Suppressor macrophage (primary cell): ENCODE data around the gene MPZL1.
A peak's percentile ranks its signal among the peaks of the same experiment; 100 is the strongest.

Source experiments
- DNase-seq, 4 experiments: peaks; one replicate each; pipeline ENCODE4 v3.0.0-alpha.2; 2020 to 2022

MPZL1 gene

DNA sequence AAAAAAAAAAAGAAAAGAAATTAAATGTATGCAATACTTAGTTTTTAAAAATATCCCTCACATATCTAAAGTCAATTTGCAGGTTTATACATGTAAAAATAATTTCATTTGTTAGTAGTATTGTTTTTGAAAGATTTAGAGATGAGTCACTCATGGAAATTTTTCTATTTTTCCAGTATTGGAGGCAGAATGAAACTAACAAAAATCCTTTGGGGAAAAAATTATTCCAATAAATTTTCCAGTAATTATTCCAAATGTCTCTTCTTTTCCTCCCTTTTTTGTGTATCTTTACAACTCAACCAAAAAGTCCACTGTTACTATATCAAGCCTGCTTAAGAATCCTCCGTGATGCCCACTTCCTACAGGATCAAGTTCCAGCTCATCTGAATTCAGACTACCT is 29.9 kb downstream of the MPZL1 start:
- no peak for DNase-seq

DNA sequence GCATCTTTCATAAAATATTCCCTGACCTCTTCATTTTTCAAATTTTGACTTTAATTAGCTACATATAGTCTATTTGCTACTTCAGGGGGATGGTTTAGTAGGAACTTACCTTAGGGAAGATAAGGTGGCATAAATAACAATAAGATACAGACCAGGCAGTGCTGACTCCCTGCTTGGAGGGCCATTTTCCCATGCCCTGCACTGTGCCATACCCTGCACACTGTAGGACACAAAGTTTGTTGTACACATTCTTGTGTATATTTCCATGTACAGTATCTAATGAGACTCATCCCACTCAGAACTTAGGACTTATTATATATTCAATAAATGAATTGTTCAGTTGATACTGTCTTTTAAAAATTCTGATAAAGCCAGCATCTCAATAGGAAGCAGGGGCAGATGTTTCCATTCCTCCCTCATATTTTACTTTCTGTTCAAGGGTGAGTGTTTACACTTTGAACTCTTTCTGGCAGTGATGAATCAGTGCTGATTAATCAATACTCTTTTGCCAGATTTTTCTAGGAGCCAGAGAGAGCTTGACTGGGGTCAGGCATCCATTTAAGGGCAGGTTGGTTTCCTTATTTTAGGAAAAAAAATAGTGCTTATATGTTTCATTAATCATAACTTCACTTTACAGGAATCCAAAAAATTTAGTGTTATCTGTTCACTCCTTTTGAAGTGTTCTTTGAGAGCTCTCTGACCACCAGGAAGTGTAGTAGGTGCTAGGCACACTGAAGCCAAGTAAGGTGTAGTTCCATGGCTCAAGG is 30.6 kb downstream of the MPZL1 start:
- no peak for DNase-seq

DNA sequence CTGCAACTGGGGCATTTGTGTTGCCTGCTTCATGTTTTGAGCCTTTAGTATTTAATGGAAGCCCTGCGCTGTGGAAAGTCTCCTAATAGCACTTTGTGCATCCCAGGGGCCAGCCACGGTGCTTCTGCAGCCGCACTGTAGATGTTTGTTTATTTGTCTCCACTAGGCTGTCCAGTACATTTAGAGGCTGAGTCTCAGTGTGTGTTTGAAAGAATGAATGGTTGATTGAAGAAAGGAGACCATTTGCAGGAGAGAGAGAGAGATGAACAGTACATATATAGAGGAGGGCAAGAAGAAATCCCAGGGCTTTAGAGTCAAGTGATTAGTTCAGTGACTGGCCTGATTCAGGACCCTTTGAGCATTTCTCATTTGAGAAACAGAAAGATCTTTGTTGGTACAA is 33.9 kb downstream of the MPZL1 start:
- no peak for DNase-seq

DNA sequence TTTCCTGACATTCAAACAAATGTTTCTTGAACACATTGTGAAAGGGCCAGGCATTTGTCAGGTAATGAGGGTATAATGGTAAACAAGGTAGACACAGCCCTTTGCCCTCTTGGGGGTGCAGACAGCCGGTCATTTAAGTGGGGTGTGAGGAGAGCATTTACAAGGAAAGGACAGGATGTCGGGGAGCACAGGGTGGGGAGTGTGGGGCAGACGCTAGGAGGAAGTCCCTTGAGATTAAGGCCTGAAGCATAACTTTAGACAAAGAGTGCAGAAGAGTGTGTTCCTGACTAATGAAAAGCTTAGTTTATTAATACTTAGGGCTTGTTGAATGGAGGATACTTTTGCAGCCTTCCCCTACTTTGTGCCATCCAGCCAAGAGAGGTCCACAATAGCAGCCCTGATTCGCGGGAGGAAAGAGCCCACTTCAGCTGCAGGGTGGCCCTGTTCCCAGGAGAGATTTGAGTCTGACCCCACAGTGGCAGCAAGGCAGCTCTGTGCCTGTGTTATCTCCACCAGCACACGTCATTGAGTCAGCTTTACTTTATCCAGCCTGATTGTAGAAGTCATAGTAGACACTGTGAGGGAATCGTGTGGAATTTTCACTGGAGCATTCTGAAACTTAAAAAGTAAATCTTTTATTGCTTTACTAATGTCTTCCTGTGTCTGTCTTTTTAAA is 35.1 kb downstream of the MPZL1 start:
- no peak for DNase-seq

DNA sequence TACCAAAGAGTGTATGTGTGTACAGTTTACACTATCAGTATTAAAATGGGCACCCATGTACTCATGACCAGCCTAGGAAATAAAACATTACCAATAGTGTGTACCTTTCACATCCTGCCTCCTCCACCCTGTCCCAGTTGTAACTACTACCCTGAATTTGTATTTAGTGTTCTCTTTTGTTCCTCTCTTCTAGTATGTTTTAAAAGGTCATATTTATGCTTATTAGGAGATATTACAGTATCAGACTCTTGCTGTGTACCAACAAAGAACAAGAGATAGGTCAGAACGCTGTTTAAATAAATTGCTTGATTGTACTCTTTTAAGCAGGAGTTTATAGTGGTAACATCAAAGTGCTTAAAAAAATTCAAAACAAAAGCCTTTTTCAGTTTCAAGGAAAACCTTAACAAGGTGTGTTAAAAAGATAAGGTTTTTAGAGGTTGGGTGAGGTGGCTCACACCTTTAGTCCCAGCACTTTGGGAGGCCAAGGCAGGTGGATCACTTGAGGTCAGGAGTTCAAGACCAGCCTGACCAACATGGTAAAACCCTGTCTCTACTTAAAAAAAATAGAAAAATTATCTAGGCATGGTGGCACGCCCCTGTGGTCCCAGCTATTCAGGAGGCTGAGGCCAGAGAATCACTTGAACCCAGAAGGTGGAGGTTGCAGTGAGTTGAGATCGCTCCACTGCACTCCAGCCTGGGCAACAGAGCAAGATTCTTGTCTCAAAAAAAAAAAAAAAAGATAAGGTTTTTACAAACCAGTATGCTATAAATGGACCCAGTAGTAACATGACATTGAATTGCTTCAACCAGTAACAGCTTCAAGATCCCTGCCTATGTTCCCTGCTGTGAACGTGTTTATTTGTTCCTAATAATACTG is 35.9 kb downstream of the MPZL1 start:
- no peak for DNase-seq

DNA sequence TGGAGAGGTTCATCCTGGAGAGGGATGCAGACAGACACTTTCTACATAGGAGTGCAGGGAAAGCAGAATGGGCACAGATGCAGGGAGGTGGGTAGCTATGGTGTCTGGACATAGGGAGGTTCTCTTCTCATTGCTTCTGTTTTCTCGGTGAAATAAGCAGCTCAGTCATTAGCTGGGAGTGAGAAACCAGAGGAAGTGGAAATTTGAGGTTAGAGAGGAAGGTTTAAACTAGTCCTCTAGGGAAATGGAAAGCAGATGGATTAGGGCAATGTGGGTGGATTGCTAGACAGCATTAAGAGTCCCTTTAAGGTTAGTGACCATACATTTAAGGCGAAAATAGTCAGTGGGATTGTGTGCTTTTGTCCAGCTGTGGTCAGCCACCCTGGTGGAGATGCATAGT is 39.6 kb downstream of the MPZL1 start:
- DNase-seq: peak; percentile 37 to 71 (median 60)

DNA sequence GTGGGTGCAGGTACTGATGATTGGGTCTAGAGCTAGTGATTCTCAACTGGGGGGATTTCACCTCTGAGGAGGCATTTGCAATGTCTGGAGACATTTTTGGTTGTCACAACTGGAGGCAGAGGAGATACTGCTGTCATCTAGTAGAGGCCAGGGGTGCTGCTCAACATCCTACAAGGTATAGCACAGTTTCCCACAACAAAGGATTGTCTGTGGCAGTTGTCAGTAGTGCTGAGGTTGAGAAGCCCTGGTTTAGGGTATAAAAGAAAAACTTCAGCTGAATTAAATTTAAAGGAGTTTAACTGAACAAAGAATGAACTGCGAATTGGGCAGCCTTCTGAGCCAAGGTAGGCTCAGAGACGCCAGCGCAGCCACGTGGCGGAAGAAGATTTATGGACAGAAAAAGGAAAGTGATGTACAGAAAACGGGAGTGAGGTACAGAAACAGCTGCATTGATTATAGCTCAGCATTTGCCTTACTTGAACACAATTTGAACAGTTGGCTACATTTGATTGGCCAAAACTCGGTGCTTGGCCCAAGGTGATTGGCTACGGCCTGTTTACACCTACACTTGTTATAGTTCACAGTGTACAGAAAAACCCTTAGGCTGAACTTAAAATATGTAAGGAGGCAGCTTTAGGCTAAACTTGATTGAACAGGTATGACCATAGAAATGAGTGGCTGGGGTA is 40.4 kb downstream of the MPZL1 start:
- DNase-seq: no peak

DNA sequence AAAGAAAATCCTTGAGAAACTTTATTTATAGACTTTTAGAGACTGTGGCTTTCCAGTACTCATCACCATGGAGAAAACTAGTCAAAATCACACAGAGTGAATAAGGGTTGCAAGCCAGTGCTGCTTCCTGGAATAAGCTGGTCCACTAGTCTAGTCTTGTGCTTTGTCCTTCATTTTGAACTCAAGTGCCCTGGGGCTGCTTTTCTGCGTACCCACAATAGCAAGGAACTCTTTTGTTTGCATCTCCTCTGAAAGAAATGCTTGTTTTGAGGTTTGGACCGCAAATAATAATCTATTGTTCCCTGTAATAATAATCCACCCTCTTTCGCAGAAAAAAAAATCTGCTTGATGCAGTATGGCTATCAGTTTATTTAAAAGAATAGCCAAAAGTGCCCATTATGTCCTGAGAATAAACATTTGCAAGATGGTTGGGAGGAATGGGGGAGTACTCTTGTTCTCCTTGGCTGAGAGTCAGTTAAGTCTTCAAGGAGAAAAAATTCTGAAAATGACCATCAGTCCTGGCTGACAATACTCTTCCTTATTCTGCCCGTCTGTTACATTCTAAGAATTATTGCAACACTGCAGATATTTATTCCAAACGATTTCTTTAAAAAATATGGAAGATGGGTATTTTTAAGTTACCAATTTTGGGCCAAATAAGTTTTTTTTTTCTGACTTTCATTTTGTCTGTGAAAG is 41.9 kb downstream of the MPZL1 start:
- DNase-seq: peak in 1 of 4 experiments; percentile 15

DNA sequence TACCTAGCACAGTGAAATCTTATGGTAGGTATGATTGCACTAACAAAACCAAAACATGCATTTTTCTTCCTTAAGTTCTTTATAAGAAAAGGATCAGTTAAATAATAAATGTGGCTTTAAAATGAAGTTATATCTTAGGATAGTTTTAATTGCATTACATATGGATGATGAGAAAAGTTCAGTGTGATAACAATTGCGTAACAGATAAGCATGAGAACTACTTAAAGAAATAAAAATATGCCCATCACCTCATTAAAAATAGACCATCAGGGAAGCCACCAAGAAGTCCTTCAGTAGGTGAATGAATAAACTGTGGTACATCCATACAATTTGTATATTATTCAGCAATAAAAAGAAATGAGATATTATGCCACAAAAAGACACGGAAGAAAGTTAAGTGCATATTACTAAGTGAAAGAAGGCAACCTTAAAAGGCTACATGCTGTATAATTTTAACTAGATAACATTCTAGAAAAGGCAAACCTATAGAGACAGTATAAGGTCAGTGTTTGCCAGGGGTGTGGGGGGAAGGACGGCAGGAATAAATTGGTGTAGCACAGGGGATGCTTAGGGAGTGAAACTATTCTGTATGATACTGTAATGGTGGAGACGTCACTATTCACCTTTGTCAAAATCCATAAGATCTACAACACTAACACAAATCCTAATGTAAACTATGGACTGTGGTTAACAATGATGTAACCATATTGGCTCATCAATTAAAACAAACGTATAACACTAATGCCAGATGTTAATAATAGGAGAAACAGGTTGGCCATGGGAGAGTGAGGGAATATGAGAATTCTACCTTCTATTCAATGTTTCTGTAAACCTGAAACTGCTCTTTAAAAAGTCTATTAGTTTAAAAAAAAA is 42.9 kb downstream of the MPZL1 start:
- DNase-seq: no peak

DNA sequence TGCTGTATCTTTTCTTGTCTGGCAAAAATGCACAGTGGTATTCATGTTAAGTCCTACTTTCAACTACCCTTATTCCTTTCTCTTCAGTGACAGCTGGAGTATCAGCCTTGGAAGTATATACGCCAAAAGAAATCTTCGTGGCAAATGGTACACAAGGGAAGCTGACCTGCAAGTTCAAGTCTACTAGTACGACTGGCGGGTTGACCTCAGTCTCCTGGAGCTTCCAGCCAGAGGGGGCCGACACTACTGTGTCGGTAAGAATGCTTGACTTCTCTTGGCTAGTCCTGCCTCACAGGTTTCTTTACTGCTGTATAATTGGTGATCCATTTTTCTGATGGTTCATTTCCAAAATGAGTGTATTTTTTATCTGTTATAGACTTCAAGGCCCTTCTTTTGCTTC is 43.7 kb downstream of the MPZL1 start:
- no peak for DNase-seq

DNA sequence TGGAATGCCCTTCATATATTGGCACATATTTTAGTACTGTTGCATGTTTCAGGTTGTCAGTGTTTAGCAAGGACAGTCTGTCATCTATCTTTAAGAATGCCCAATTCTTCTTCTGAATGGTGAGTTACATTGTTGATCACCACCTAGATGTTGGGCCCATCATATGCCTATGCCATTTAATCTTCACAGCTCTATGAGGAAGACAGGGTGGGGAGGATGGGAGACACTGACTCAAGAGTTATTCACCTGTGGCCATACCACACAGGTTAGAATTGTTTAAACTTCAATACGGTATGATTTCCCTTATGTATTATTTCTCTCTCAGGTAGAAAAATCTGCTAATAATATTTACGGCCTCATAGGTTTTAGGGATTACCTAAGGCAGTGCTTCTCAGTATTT is 44.8 kb downstream of the MPZL1 start:
- DNase-seq: no peak

DNA sequence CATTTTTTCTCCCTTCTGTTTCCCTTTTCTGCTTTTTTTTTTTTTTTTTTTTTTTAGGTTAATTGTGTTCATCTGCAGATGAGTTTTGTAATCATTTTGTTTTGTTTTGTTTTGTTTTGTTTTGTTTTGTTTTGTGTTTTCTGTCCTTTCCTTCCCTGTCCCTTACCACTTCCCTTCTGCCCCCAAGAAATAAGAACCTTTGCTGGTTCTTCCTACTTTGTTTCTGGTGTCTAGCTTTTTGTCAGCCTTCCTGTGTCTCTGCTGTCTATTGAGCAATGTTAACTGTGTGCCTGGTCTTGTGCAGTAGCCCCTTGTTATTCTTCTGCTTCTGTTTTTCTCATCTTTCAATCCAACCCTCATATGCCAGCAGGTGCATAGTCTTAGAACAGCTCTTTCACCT is 46.0 kb downstream of the MPZL1 start:
- peak in 3 of 4 experiments; percentile 30 to 54 (median 54) for DNase-seq

DNA sequence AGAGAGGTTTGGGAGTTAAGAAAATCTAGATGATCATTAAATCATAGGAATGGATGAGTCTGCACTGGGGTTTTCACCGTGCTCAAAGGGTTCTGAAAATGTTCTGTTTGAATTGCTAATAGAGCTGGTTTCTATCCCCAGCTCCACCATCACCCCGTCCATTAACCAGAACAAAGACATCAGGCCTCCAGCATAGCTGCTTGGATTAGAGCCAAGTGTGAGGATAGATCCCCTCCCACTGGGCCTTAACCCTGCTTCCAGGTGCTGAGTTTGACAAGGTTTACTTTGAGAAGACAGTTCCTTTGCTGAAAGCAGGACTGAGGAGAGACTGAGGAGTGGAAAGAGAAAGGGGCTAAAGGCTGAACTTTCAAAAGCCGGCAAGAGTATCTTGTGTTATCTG is 48.3 kb downstream of the MPZL1 start:
- no peak for DNase-seq

DNA sequence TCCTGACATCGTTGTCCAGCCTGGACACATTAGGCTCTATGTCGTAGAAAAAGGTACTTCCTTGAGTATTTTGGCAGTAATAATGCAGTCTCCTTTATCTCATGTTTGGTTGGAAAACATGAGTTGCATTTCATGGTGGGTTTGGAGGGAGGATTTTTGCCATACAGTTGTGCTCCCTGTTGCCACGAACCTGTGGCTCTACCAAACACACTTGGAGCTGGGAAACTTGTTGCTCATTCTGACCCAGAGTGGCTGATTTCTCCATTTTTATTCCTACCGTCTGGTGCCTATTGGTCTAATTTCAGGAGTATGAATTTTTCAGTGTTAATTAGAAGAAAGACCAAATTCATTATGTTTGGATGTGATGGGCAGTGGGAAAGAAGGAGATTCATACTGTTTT is 50.7 kb downstream of the MPZL1 start:
- DNase-seq: no peak

DNA sequence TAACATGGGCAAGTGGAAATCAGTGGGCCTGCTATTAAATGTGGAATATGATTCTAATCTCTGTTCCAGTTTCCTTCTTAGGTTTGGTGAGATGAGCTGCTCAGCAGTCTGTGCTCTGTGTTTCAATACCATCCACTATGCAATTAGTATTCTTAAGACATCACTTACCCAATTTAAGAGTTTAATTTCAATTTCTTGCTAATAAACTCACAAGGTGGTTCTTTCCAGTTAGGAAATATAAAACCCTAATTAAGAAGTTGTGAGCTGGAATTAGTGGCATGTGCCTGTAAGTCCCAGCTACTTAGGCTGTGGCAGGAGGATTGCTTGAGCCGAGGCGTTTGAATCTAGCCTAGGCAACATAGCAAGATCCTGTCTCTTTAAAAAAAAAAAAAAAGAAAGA is 51.7 kb downstream of the MPZL1 start:
- DNase-seq: no peak

DNA sequence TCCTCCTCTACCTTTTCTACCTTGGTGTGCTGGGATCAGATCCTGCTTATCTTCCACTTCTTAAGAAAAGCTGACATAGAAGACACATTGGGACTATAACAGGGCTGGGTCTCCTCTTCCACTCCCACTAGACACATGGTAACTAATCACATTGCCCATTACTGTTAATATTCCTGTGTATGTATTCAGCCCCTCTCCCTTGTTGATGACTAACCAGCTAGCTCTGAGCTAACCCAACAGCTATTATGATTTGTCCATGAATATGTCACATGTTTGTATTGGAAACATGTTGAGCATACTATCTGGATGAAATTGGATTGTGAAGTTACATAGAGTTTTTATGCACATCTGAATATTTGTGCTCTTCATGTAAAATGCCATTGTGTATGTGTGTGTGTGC is 52.9 kb downstream of the MPZL1 start:
- DNase-seq: no peak

DNA sequence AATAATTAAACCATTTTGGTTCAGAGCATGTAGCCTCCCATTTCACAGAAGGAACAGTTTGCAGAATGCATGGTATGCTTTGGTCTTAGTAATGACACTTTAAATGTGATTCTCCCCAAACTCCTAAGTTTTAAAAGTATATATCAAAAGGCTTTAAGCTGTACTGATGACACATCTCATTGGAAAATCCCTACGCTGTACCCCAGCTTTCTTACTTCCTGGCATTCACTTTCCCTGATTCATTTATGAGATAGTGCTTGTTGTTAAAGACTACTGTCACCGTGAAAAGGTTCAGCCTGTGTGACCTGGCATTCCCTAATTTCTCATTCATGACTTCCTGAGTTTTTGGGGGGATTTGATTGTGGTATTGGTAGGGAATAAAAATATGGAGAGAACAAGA is 53.4 kb downstream of the MPZL1 start:
- no peak for DNase-seq

DNA sequence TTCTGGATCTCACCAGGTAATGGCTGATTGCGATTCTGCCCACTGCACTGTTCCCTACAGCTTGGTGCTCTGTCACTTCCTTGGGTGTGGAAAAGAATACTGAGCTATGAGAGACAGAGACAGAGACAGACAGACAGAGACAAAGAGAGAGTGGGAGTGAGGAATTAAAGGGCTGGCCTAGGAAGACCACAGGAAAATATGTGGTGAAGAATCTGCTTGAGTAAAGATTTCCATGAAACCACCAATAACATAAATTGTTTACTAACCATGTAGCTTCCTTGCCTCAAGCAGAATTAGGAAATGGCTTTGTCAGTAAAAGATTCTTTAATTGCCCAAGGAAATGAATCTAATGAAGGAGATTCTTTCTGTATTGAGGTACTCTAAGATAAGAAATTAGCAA is 54.4 kb downstream of the MPZL1 start:
- DNase-seq: no peak

DNA sequence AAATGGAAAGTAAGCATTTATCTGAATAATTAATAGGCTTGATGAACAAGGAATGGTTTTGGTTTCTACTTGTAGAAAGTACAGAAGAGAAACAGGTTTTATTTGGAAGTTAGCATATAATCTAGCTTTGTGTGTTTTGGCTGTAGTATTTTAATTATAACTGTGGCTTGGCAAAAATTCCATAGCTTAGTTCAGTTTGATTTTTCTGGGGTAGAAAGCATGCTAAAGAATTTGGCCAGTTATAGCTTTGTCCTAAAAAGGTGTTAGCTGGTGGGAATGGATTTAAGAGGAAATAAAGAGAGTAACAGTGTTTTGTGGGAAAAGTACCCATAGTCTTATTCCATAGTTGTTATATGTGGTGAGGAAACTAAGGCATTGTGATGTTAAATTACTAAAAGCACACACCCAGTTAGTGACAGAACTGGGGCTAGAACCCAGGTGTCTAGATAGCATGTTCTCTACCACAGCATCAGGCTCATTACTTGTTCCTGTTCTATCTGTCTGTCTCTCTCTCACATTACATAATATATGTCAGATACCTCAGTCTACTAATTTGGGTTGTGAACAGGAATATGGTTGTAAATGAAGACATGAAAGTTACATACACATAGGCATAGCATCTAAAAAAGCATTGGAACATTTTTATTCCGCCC is 55.0 kb downstream of the MPZL1 start:
- DNase-seq: no peak

DNA sequence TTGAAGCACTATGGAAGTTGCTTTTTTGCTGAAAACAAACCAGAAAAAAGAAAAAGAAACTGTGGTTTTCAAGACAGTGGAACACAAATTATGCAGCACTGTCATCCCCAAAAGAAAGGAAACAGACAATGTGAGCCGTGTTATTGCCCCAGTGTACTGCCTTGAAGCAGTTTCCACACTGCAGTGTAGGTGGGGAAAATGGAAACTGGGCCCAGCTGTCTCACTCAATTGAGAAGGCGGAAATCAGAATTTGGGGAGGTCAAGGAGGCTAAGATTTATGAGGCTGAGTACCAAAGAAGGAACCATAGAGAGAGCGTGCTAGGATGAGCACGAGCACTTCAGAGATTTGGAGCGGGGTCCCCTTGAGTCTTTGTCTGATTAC is 55.5 kb downstream of the MPZL1 start:
- DNase-seq: no peak

DNA sequence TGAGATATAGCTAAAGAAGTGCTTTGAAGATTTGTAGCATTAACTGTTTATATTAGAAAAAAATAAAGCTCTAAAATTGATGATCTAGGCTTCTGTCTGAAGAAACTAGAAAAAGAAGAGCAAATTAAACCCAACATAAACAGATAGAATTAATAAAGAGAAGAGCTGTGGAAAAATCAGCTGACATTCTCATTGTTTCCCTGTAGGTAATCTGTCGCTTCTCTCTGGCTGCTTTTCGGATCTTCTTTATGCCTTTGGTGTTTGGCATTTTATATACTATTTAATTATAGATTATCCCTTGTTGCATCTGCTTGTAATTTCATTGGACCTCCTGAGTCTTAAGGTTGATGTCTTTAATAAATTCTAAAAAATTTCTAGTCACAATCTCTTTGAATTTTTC is 59.8 kb downstream of the MPZL1 start:
- no peak for DNase-seq
